Measurements from ENCODE around the gene INPP4A. TPM values are rescaled to one million over a fixed set of nuclear protein-coding genes. Genes with fewer than 3 reads are reported as not detected.

The INPP4A gene
- total and polyA plus RNA-seq, 10 of the 15 experiments (the other 5 are each of a cell fraction or from before 2014, with no cell fraction given): 4.7 to 62.3 (median 36.9) TPM

DNA sequence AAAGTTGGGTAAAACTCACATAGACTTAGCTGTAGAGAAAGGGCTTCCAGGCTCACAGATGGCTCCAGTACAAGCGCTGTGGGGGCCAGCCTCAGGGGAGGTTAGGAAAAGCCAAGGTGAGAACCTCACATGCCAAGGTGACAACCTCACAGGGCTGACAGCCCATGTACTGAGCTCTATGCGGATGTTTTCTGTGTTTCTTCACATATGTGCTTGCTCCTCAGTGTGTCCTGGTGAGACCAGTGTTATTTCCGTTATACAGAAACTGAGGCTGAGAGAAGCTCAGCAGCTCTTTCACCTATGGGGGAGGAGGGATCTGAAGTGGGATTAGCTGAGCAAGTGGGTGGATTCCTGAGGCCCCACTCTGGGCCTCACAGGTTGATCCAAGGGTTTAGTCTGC, 67.3 kb downstream of the INPP4A start:
- Histone ChIP-seq H3K79me2 (ENCODE audit: control insufficient read depth, insufficient read depth, low read length) (peaks cover 31% of the 10 kb centered on the region), H3K27ac (ENCODE audit: control insufficient read depth, insufficient read depth) (no peak overlapping the region), H4K20me1 (ENCODE audit: control insufficient read depth, insufficient read depth) (peaks cover 3% of the 10 kb centered on the region; the same call in 1 of the 2 replicates), H3K4me2 (ENCODE audit: control insufficient read depth, insufficient read depth) (no peak overlapping the region), H3K27me3 (replicated peaks in 1 of 2; ENCODE audit: control insufficient read depth in 2 of 2, insufficient read depth in 2 of 2, low read length in 1 of 2) (no peaks in the 10 kb centered on the region), H3K9ac (ENCODE audit: control insufficient read depth, insufficient read depth, low read length) (no peak overlapping the region), H3K4me3 (no peak overlapping the region), H3K36me3 (ENCODE audit: control insufficient read depth in 2 of 2, insufficient read depth in 2 of 2, low read length in 1 of 2) (peaks cover 0 to 26% of the 10 kb centered on the region in 2 experiments), H2AFZ (ENCODE audit: control insufficient read depth, low read depth, low read length) (no peak overlapping the region), H3K4me1 (ENCODE audit: control insufficient read depth, insufficient read depth, low read length) (peaks cover 30% of the 10 kb centered on the region), H3K9me3 (replicated peaks; ENCODE audit: control insufficient read depth, insufficient read depth, low read length) (no peaks in the 10 kb centered on the region)
- ATAC-seq (no peak), FAIRE-seq (no peak), DNase-seq (ENCODE audit: low read depth, low spot score) (no peak)
- no TSS peak for BruUV-seq (replicated peaks)
- POLR2A ChIA-PET: interaction anchor here (0.7 kb wide), 1 partner anchor 97 kb away, joined by 3 read pairs; no protein-coding TSS in a partner anchor
- RAD21 ChIA-PET (ENCODE audit: unreplicated experiment): no interaction called here
- intact Hi-C loops (cut with micrococcal nuclease; ENCODE audit: unreplicated experiment) (no loop called here), in situ Hi-C loops (cut with MboI) (no loop called here)
- SMC1A ChIA-PET (ENCODE audit: uncharacterized antibody, unreplicated experiment): interaction anchor here (0.7 to 1.6 kb wide), 3 partner anchors 15 to 44 kb away, joined by 3 to 5 read pairs (median 3); no protein-coding TSS in a partner anchor
- CTCF ChIA-PET: interaction anchor here (0.9 kb wide), 1 partner anchor 9 kb away, joined by 4 read pairs; no protein-coding TSS in a partner anchor
- WGBS (ENCODE audit: insufficient coverage, insufficient replicate concordance, low lambda C conversion rate, missing lambda C conversion rate): 100% methylated on average over 3 of the region's 3 CpGs
- TF ChIP-seq, protein P1, sequence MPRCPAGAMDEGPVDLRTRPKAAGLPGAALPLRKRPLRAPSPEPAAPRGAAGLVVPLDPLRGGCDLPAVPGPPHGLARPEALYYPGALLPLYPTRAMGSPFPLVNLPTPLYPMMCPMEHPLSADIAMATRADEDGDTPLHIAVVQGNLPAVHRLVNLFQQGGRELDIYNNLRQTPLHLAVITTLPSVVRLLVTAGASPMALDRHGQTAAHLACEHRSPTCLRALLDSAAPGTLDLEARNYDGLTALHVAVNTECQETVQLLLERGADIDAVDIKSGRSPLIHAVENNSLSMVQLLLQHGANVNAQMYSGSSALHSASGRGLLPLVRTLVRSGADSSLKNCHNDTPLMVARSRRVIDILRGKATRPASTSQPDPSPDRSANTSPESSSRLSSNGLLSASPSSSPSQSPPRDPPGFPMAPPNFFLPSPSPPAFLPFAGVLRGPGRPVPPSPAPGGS (IDR thresholded peaks at IDR 0.05; ENCODE audit: borderline replicate concordance, insufficient read depth, low read depth, low read length, poor library complexity, severe bottlenecking): no peak
- TF ChIP-seq, protein P2, sequence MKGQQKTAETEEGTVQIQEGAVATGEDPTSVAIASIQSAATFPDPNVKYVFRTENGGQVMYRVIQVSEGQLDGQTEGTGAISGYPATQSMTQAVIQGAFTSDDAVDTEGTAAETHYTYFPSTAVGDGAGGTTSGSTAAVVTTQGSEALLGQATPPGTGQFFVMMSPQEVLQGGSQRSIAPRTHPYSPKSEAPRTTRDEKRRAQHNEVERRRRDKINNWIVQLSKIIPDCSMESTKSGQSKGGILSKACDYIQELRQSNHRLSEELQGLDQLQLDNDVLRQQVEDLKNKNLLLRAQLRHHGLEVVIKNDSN (IDR thresholded peaks at IDR 0.05; ENCODE audit: borderline replicate concordance, extremely low read length, insufficient read depth, low read depth, low read length): no peak
- TF ChIP-seq MTA3 (IDR thresholded peaks at IDR 0.05; ENCODE audit: borderline replicate concordance, low read length) (no peak), JUND (IDR thresholded peaks at IDR 0.05; ENCODE audit: low read depth, low read length) (no peak), PML (IDR thresholded peaks at IDR 0.05; ENCODE audit: low read length) (no peak), RCOR1 (conservative IDR thresholded peaks at IDR 0.05; ENCODE audit: low read depth, low read length) (no peak), CBX5 (IDR thresholded peaks at IDR 0.05; ENCODE audit: low read depth) (no peak), JUNB (IDR thresholded peaks at IDR 0.05) (no peak), FOS (IDR thresholded peaks at IDR 0.05; ENCODE audit: borderline replicate concordance, extremely low read depth, insufficient read length) (no peak)
- TF ChIP-seq, protein P3, sequence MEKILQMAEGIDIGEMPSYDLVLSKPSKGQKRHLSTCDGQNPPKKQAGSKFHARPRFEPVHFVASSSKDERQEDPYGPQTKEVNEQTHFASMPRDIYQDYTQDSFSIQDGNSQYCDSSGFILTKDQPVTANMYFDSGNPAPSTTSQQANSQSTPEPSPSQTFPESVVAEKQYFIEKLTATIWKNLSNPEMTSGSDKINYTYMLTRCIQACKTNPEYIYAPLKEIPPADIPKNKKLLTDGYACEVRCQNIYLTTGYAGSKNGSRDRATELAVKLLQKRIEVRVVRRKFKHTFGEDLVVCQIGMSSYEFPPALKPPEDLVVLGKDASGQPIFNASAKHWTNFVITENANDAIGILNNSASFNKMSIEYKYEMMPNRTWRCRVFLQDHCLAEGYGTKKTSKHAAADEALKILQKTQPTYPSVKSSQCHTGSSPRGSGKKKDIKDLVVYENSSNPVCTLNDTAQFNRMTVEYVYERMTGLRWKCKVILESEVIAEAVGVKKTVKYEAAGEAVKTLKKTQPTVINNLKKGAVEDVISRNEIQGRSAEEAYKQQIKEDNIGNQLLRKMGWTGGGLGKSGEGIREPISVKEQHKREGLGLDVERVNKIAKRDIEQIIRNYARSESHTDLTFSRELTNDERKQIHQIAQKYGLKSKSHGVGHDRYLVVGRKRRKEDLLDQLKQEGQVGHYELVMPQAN (conservative IDR thresholded peaks at IDR 0.05): no peak
- TF ChIP-seq, protein P4, sequence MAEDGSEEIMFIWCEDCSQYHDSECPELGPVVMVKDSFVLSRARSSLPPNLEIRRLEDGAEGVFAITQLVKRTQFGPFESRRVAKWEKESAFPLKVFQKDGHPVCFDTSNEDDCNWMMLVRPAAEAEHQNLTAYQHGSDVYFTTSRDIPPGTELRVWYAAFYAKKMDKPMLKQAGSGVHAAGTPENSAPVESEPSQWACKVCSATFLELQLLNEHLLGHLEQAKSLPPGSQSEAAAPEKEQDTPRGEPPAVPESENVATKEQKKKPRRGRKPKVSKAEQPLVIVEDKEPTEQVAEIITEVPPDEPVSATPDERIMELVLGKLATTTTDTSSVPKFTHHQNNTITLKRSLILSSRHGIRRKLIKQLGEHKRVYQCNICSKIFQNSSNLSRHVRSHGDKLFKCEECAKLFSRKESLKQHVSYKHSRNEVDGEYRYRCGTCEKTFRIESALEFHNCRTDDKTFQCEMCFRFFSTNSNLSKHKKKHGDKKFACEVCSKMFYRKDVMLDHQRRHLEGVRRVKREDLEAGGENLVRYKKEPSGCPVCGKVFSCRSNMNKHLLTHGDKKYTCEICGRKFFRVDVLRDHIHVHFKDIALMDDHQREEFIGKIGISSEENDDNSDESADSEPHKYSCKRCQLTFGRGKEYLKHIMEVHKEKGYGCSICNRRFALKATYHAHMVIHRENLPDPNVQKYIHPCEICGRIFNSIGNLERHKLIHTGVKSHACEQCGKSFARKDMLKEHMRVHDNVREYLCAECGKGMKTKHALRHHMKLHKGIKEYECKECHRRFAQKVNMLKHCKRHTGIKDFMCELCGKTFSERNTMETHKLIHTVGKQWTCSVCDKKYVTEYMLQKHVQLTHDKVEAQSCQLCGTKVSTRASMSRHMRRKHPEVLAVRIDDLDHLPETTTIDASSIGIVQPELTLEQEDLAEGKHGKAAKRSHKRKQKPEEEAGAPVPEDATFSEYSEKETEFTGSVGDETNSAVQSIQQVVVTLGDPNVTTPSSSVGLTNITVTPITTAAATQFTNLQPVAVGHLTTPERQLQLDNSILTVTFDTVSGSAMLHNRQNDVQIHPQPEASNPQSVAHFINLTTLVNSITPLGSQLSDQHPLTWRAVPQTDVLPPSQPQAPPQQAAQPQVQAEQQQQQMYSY (CRISPR knock-in tag; IDR thresholded peaks at IDR 0.05): no peak

All from GM12878 (cell line).